Tibial nerve (tissue), 4 donors: ENCODE results near the gene GARIN5A. TPM values are rescaled to one million over a fixed set of nuclear protein-coding genes. Genes with fewer than 3 reads are reported as not detected.

Source experiments
- DNase-seq, 2 donors: peaks; one replicate each; pipeline ENCODE4 v3.0.0-alpha.2; 2019; ENCODE audit warnings: low spot score in 2 of 2
- H3K27ac ChIP-seq, 4 donors: fragments of 200-600 bp; sonication (generic) in 3 of 4; one replicate each; pipeline ENCODE4 v1.5.1; 2017 to 2019; ENCODE audit warnings: mild to moderate bottlenecking in 1 of 4
- H3K27me3 ChIP-seq, 2 donors: fragments of 200-600 bp; sonication (generic) in 1 of 2; one replicate each; pipeline versions ENCODE4 v1.5.1 to v1.6.0; 2017 to 2019
- H3K36me3 ChIP-seq, 3 donors: fragments of 200-600 bp; sonication (generic); one replicate each; pipeline ENCODE4 v1.5.1; 2018 to 2019
- H3K4me1 ChIP-seq, 4 donors: fragments of 200-600 bp; sonication (generic) in 3 of 4; one replicate each; pipeline ENCODE4 v1.5.1; 2017 to 2019
- H3K4me3 ChIP-seq, 4 donors: fragments of 200-600 bp; sonication (generic) in 3 of 4; one replicate each; pipeline ENCODE4 v1.5.1; 2017 to 2019; ENCODE audit warnings: mild to moderate bottlenecking in 1 of 4, moderate library complexity in 1 of 4
- H3K9me3 ChIP-seq, 4 donors: fragments of 200-600 bp; sonication (generic) in 3 of 4; one replicate each; pipeline ENCODE4 v1.5.1; 2017 to 2019
- EP300 ChIP-seq, 2 donors: sonication (generic); formaldehyde crosslinking; IDR thresholded peaks; one replicate each; pipeline ENCODE4 v1.6.1; 2017; ENCODE audit warnings: antibody characterized with exemption in 2 of 2, mild to moderate bottlenecking in 1 of 2
- POLR2A ChIP-seq, 2 donors: fragments of 450-650 bp; IDR thresholded peaks; one replicate each; pipeline ENCODE4 v1.6.1; 2017; ENCODE audit warnings: antibody characterized with exemption in 2 of 2, mild to moderate bottlenecking in 2 of 2, moderate library complexity in 2 of 2
- WGBS, 2 donors: methylation state at CpG; one replicate each; pipeline ENCODE4 v1.1.5; 2018; 5-methylcytosine and 5-hydroxymethylcytosine counted together
- total RNA-seq, 4 donors: library from RNA; depleted of rRNA; stranded (reverse); fragments of >200 nt; gene quantifications; one replicate each; pipeline ENCODE4 v1.1.0, GENCODE V29; 2016
- TF ChIP-seq, protein P1 (sequence below), 5 experiments: fragments of 200-600 bp in 3 of 5; fragments of 450-650 bp in 2 of 5; sonication (generic) in 3 of 5; IDR thresholded peaks; one replicate each; pipeline ENCODE4 v1.5.1; 2016 to 2019; ENCODE audit warnings: antibody characterized with exemption in 5 of 5, mild to moderate bottlenecking in 3 of 5, moderate library complexity in 2 of 5

GARIN5A gene
- total RNA-seq, 4 donors from 2014 or later: not detected

- Histone ChIP-seq H3K9me3 (no peaks in the 10 kb centered on the region), H3K4me3 (peak overlapping the region in 1 of 4 donors; percentile 12), H3K4me1 (peaks cover 0 to 19% (median 0%) of the 10 kb centered on the region in 4 donors), H3K27me3 (peaks cover 0 to 21% of the 10 kb centered on the region in 2 donors), H3K27ac (peak overlapping the region in 1 of 4 donors; percentile 47), H3K36me3 (no peaks in the 10 kb centered on the region)
- DNase-seq: no peak
- TF ChIP-seq EP300 (IDR thresholded peaks at IDR 0.05) (peak; percentile 43 to 55), POLR2A (IDR thresholded peaks at IDR 0.05) (no peak)
- TF ChIP-seq, protein P1, sequence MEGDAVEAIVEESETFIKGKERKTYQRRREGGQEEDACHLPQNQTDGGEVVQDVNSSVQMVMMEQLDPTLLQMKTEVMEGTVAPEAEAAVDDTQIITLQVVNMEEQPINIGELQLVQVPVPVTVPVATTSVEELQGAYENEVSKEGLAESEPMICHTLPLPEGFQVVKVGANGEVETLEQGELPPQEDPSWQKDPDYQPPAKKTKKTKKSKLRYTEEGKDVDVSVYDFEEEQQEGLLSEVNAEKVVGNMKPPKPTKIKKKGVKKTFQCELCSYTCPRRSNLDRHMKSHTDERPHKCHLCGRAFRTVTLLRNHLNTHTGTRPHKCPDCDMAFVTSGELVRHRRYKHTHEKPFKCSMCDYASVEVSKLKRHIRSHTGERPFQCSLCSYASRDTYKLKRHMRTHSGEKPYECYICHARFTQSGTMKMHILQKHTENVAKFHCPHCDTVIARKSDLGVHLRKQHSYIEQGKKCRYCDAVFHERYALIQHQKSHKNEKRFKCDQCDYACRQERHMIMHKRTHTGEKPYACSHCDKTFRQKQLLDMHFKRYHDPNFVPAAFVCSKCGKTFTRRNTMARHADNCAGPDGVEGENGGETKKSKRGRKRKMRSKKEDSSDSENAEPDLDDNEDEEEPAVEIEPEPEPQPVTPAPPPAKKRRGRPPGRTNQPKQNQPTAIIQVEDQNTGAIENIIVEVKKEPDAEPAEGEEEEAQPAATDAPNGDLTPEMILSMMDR (IDR thresholded peaks at IDR 0.05): peak in 2 of 5 experiments; percentile 13 to 20
- 40 to 49% methylated on average over 30 of the region's 30 CpGs for WGBS, 2 donors
Measured at GRCh38 chr19:50496189-50497021, 19.8 kb upstream of the GARIN5A start.

DNA sequence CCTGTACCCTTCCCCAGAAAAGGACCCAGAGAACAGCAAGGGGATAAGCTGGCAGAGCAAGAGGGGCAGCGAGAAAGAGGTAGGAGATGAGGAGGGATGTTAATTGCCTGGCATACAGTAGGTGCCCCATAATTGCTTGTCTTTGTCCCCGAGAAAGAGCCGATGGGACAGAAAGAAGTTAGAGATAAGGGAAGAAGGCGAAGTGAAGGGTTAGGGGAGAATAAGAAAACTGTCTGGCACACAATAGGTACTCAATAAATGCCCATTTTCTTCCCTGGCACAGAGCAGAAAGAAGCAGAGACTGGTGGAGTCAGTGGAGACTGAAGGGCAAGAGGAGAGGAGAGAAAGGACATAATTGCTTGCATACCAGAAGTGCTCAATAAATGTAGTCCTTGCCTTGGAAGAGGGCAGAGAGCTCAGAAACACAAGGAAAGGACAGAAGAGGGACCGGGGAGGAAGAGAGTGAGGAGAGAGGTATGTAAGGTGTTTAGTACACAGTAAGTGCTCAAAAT lies 18.4 kb upstream of the GARIN5A start:
- Histone ChIP-seq H3K9me3 (peaks cover 0 to 4% (median 0%) of the 10 kb centered on the region in 4 donors), H3K4me3 (no peak overlapping the region), H3K4me1 (peaks cover 0 to 19% (median 0%) of the 10 kb centered on the region in 4 donors), H3K36me3 (peaks cover 0 to 5% (median 0%) of the 10 kb centered on the region in 3 donors), H3K27me3 (peaks cover 0 to 25% of the 10 kb centered on the region in 2 donors), H3K27ac (no peak overlapping the region)
- 89 to 90% methylated on average over 5 of the region's 5 CpGs for WGBS, 2 donors
- no peak for DNase-seq
- TF ChIP-seq, protein P1 (IDR thresholded peaks at IDR 0.05): no peak
- TF ChIP-seq EP300 (IDR thresholded peaks at IDR 0.05): no peak
- TF ChIP-seq POLR2A (IDR thresholded peaks at IDR 0.05): no peak

- Histone ChIP-seq H3K4me1 (peaks cover 0 to 19% (median 0%) of the 10 kb centered on the region in 4 donors), H3K27me3 (peaks cover 0 to 30% of the 10 kb centered on the region in 2 donors), H3K36me3 (peaks cover 0 to 5% (median 0%) of the 10 kb centered on the region in 3 donors), H3K4me3 (no peak overlapping the region), H3K9me3 (peaks cover 0 to 4% (median 0%) of the 10 kb centered on the region in 4 donors), H3K27ac (no peak overlapping the region)
- no peak for DNase-seq
- no peak for TF ChIP-seq POLR2A (IDR thresholded peaks at IDR 0.05)
- TF ChIP-seq, protein P1 (IDR thresholded peaks at IDR 0.05): no peak
- WGBS, 2 donors: 55 to 59% methylated on average over 7 of the region's 7 CpGs
Measured at GRCh38 chr19:50494186-50495019, 17.8 kb upstream of the GARIN5A start.

DNA sequence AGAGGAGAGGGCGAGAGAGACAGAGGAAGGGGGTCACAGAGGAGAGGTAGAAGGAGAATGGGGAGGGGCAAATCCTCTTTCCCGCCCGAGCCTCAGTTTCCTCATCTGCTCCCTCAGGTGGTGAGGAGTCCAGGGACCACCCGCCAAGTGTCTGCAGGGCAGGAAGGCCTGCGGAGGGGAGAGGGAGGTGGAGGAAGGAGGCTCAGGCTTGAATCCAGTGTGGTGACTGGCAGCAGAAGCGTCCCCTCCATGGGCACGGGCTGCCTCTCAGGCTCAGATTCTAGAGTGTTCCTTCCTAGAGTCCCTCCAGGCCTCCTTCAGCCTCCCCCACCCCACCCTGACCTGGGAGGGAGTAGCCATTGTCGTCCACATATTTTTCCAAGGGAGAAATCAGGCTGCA lies 16.5 kb upstream of the GARIN5A start:
- peaks cover 0 to 19% (median 0%) of the 10 kb centered on the region in 4 donors for H3K4me1 ChIP-seq
- DNase-seq: no peak
- TF ChIP-seq POLR2A (IDR thresholded peaks at IDR 0.05) (no peak), EP300 (IDR thresholded peaks at IDR 0.05) (no peak)
- TF ChIP-seq, protein P1 (IDR thresholded peaks at IDR 0.05): no peak
- H3K36me3 ChIP-seq: peaks cover 0 to 5% (median 0%) of the 10 kb centered on the region in 3 donors
- H3K9me3 ChIP-seq: peaks cover 0 to 4% (median 0%) of the 10 kb centered on the region in 4 donors
- peaks cover 0 to 42% of the 10 kb centered on the region in 2 donors for H3K27me3 ChIP-seq
- no peak overlapping the region for H3K27ac ChIP-seq
- no peak overlapping the region for H3K4me3 ChIP-seq
- WGBS, 2 donors: 54 to 62% methylated on average over 8 of the region's 8 CpGs
